ENCODE results near the gene CMTM3.
"Not testable (repeated sequence)": the region's sequence is repeated elsewhere in the genome, so short reads cannot be mapped to it uniquely, and the experiment has no call there.

The CMTM3 gene

DNA sequence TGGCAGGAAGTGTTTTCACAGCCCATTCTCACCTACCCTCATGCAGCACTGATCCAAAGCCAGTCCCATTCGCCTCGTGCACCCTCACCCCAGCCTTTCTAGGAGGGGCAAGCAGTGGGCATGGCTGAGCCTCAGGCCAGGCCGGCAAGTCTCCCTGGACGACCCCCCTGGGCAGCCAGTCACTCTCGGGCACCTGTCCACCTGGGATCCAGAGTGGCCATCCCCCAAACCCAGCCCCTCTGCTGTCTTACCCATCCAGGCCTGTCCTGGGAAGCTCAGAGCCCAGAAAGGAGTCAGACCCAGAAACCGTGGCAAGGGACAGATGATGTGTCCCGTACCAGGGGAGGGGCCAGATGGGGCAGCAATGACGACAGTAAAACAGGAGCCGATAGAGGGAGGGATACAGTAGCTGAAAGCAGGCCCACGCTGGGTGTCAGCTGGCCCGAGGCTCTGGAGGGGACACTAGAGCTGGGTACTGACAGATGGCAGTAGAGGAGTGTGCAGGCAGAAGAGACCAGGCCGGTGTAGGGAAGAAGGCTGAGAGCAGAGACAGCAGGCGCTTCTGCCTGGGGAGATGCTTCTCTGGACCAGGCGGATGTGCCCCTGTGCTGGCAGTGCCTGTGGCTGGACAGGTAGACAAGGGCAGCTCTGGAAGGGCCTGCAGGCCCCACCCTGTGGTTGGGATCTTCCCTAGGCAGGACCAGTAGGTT is 5.8 kb downstream of the CMTM3 start:
- no peak for DNase-seq

DNA sequence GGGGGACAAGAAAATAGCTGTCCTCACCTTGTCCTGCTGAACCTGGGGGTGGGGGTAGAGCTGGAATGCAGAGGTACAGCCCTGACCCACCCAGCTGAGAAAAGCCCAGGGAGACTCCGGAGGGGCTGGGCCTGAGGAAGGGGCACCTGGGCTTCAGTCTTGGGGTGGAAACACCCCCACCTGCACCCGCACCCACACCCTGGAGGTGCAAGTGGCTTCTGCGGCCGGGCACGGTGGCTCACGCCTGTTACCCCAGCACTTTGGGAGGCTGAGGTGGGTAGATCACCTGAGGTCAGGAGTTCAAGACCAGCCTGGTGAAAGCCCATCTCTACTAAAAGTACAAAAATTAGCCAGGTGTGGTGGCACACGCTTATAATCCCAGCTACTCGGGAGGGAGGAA is 7.4 kb downstream of the CMTM3 start:
- DNase-seq, result not testable (repeated sequence)

DNA sequence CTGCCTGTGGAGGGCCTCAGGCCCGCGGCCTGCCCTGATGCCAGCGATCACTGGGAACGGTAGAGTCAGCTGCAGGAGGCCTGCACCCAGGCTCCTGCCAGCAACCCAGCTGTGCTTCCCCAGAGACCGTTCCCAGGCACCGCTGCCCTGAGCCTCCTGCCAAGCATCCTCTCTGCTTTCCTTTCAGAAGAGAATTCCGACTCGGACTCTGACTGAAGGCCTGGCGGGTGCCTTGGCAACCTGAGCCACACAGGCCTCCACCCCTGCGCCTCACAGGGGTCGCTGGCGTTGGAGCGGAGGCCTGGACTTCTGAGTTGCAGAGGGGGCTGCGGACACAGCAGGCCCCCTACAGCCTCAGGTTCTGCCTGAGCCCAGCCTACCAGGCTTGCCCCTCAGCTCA is 7.9 kb downstream of the CMTM3 start:
- DNase-seq, result no peak

DNA sequence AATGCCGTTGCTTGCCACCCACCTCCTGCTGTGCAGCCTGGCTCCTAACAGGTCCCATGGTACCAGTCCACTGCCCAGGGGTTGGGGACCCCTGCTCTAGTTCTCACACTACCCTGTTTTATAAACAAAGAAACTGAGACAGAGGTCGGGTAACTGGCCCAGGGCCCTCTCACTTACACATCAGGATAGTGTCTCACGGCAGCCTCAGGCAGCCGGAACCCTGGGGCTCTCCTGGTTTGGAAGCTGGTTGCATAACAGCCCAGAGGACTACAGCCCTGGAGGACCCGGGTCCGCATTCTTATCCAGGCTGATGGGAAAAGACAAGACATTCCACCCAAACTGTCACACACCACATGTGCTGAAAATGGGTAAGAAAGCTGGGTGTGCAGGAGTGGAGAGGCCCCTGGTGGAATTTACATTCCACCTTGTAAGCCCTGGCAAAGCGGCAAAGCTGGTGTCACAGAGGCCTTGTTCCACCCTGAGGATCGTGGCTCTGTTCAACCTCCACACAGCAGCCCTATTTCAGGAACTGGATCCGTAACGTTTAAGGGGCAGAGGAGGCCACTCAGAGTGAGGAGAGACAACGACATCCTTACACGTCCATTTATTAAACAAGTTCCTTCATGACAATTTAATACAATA is 9.8 kb downstream of the CMTM3 start:
- no peak for DNase-seq

DNA sequence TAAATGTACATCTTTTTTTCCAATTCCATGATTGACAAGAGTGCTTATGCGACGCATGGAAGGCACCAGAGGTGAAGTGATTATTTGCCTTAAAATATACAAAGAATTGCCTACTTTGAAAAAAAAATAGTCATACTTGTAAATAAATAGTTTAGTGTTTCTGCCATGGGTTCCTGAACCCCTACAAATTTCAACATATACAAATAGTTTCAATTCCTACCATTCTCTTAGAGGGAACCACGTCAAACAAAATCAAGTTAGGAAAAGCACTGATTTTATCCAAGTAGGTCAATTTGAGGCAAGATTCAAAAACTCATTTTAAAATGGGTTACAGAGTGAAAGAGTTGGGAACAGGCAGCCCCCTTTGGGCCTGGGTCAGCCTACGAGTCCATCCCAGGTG is 11.7 kb downstream of the CMTM3 start:
- no peak for DNase-seq

DNA sequence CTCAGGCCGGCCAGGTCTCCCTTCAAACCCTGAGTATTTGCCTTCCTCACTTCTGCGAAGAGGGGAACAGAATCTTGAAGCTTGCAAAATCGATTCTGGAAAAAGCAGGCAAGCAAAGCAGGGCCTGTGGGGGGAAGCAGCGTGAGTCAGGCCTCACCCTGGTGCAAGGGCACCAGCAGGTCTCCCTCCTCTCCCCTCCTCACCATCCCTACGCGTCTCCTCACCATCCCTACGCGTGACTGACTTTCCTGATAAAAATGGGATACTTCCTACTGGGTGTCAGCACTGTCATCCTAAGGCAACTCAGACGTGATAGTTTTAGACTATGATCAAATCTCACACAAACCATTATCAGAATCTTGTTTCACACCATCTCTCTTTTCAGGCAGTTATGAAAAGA is 12.1 kb downstream of the CMTM3 start:
- no peak for DNase-seq

DNA sequence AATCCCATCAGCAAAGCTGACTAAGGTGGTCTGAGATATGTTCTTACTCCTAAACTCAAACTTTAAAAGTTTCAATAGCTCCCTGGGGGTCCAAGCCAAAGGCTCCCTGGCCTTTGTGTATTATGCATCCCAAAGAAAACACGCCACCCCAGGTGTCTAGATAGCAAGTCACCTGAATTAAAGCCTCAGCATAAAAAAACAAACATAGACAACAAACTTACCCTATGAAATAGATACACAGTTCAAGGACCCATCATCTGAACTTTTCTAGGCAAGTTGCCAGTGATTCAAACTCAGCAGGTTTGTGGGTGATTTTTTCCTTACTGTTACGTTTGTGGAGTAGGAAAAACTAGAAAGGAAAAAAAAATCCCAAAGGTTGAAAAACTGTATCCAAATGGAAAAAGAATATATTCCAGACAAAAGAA is 12.5 kb downstream of the CMTM3 start:
- no peak for DNase-seq

DNA sequence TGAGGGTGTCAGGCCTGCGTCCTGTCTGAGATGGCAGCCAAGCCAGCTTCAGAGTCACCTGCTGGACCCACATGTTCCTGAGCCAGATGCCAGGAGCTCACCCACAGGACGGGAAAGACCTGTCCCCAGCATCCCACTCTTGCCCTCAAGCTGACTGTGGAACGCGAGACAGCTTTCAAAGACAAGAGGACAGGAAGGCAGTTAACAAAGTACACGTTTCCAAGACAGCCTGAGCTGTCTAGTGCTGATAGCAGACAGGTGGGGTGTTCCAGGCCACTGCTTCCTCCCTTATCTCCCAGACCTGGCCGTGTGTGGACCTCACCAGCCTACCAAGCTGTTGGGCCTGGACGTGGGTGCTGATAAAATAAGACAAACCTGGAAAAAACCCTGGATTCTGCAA is 13.2 kb downstream of the CMTM3 start:
- no peak for DNase-seq

DNA sequence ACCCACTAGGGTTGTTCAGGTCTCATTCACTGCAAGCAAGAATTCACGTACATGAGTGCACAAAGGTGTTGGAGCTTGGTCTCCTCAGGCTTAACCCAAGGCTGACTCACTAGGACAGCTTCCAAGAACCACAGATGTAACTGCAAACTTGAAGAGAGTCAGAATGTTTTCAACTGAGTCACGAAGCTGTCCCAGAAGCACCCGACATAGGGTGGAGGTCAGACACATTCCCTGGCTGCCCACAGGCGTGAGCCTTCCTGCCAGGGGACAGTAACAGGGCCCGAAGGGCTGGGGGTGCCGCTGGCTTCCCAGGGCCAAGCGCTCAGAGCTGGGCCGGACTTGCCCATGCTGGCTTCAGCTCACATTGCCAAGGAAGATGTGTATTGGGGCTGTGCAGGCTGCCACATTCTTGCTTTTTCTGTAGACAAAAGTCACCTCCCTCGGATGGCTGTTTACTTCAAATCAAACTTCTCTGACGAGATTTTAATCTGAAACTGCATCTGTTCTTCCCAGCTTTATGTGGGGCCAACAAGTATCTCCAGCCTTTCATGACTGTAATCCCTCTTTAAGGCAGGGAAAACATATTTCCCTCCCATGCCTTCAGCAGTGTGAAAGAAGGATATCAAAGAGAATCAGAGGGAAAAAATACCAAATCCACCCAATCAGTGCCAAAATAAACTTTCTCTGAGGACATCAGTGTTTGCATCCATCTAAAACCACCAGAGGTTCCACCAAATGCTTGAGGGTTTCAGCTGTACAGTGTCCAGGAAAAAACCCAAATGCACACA is 14.3 kb downstream of the CMTM3 start:
- no peak for DNase-seq

DNA sequence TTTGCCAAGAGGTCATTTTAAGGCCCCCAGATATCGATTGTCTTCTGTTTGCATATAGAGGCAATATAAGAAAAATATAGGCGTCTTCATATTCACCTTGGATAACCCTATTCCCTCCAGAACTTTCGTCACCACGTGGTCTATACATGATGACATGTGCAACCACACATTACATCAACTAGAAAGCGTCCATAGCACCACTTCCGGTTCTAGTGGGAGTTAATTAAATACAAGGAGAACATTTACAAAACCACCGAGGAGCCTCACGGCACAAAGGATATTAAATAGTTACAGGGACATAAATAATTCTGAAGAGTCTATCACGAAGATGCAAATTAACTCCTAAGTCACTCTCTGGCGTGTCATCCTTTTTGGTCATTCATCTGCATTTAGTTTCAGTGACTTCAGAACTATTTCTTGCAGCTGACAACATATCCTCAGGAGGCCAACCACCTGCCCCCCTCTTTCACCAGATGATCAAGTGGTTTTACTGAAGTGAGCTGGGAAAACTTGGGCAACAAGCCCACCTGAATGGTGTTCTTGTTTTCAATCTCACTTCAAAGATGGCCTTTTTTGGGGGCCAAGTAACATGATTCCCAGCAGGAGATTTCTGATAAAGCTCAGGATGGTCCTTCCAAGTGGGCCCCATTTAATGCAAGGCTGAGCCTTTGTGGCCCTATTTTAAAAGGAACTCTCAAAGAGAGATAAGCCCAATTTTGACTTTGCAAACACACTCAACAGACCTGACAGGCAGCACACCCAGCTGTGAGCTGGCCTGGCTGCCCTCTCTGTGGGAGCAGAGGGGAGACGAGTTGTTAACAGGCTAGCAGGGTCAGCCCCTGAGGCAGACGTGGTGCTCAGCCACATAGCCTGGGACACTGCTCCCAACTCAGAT is 15.3 kb downstream of the CMTM3 start:
- no peak for DNase-seq

DNA sequence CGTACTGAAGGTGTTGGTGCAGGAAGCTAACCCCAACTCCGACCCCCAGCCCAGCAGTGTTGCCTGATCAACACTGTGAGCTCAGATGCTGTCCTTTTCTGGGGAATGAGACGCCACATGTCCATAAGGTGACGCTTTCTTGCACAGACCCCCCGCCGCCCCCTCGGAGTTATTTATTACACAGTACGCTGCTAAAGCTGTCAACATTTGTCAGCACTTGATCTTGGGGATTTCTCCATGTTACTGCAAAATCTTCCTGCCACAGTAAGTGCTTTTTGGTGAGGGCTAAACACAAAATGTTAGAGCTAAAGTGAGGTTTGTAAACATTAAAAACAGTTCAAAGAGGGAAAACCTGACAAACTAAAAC is 15.9 kb downstream of the CMTM3 start:
- DNase-seq, result peak; percentile 30

DNA sequence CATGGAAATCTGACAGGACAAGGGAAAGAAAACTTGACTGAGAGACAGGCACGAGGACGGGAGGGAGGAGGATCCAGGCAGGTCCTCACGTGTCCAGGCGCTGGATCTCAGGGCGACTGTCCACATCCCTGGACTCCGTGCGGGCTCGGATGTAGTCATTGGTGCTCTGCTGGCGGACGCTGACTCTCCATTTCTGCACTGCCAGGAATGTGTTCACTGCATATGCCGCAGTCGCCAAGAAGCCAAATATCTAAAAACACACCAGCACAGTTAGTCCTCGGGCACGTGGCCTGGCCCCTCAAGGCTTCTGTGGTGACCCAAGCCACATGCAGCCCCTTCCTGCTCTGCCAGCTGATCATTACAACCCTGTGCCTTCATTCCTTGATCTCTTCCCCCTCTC is 17.5 kb downstream of the CMTM3 start:
- no peak for DNase-seq

DNA sequence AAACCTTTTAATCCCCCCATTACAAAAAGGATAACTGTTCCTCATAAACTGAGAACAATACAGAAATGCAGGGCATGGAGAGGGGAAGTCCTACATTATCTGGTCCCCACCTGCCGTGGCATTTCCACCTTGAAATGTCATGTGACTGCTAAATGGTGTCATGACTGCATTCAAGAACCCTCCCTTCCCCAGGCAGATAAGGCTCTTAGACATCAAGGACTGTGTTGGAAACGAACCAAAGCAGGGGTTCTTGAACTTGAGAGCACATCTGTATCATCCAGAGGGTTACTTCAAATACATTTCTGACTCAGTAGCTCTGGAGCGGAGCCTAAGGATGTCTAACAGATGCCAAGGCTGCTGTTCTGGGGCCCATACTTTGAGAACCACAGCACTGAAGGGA is 18.4 kb downstream of the CMTM3 start:
- no peak for DNase-seq

DNA sequence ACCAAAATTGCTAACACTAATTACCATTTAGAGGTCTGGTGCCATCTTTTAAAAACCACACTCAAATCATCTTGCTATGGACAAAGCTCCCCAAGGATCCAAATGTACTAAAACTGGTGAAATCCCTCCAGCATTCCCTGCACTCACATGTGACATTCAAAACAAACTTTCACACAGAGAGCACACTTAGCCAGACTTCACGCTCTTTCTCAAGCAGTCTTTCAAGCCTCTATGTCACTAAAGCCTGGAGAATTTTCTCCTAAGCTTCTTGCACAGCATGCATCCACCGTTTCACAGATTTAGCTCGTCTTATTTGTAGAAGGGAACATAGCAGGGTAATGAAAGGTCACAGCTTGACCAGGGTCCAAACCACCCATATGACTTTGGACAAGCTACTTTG is 19.3 kb downstream of the CMTM3 start:
- DNase-seq, result no peak

DNA sequence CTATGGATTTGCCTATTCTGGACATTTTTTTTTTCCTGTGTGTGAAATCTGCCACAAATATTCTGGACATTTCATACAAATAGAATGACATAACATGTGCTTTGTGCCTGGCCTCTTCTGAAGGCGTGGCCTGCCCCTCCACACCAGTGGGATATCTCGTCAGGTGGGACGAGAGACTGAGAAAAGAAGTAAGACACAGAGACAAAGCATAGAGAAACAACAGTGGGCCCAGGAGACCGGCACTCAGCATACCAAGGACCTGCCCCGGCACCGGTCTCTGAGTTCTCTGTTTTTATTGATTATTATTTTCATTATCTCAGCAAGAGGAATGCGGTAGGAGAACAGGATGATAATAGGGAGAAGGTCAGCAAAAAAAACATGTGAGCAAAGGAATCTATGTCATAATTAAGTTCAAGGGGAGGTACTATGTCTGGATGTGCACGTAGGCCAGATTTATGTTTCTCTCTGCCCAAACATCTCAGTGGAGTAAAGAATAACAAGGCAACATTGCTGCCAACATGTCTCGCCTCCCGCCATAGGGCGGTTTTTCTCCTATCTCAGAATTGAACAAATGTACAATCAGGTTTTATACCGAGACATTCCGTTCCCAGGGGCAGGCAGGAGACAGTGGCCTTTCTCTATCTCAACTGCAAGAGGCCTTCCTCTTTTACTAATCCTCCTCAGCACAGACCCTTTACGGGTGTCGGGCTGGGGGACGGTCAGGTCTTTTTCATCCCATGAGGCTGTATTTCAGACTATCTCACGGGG is 23.3 kb downstream of the CMTM3 start:
- DNase-seq, result not testable (repeated sequence)

DNA sequence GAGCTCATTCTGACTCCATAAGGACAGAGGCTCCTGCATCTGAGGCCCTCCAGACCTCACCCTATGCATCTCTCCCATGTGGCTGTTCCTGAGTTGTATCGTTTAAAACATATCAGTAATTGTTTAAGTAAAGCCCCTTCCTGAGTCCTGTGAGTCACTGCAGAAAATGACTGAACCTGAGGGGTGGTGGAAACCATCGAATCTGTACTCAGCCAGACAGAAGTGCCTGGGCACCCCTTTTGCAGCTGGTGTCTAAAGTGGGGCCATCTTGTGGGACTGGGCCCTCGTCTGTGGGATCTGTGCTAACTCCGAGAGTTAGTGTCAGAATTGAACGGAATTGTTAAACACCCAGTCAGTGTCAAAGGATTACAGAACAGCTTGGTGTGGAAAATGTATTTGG is 25.4 kb downstream of the CMTM3 start:
- DNase-seq, result no peak

DNA sequence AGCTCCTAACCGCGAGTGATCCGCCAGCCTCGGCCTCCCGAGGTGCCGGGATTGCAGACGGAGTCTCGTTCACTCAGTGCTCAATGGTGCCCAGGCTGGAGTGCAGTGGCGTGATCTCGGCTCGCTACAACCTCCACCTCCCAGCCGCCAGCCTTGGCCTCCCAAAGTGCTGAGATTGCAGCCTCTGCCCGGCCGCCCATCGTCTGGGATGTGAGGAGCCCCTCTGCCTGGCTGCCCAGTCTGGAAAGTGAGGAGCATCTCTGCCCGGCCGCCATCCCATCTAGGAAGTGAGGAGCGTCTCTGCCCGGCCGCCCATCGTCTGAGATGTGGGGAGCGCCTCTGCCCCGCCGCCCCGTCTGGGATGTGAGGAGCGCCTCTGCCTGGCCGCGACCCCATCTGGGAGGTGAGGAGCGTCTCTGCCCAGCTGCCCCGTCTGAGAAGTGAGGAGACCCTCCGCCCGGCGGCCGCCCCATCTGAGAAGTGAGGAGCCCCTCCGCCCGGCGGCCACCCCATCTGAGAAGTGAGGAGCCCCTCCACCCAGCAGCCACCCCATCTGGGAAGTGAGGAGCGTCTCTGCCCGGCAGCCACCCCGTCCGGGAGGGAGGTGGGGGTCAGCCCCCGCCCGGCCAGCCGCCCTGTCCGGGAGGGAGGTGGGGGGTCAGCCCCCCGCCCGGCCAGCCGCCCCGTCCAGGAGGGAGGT is 26.2 kb downstream of the CMTM3 start:
- not testable (repeated sequence) for DNase-seq

DNA sequence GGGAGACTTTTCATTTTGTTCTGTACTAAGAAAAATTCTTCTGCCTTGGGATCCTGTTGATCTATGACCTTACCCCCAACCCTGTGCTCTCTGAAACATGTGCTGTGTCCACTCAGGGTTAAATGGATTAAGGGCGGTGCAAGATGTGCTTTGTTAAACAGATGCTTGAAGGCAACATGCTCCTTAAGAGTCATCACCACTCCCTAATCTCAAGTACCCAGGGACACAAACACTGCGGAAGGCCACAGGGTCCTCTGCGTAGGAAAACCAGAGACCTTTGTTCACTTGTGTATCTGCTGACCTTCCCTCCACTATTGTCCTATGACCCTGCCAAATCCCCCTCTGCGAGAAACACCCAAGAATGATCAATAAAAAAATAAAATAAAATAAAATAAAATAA is 27.1 kb downstream of the CMTM3 start:
- DNase-seq, result not testable (repeated sequence)

DNA sequence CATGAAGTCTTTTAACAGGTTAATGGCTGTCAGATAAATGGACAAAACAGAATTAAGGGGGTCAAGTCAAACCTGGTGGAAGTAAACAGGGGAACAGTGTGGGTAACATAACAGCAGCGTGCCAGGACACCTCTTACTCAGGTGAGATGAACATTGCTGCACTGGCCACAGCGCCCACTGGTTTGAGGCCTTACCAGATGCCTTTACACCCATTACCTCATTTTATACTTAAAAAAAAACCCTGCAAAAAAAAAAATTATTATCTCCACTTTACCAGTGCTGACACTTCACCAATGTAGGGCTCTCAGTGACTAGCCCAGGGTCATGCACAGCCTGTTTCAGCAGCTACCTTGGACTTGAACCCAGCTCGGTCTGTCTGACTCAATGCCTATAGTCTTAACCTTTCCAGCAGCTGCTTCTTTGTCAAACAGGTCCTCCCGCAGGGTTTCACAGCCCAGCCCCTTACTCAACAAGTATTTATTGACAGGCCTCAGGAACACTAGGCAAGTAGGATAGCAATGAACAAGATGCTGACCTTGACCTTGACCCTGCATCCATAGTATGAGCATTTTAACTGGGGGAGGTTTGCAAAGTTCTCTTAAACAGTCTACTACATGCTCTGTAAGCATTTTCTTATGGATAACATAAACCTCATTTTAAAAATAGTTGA is 30.2 kb downstream of the CMTM3 start:
- no peak for DNase-seq

DNA sequence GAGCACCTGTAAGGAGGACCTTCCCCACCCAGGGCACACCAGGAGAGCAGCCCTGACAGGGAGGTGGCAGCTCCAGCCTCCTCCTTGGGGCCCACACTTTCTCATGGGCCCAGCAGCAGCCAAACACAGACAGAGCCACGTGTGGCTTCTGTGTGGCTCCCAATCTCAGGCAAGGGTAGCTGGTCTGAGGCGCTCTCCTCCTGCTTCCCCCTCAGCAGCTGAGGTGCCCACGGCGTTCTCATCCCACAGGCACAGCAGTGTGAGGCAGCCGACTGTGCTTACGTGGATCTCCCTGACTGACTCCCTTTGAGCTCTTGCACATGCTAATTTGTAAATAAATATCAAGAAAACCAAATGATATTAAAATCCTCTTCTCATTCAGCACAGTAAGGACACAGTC is 30.9 kb downstream of the CMTM3 start:
- DNase-seq, result no peak

DNA sequence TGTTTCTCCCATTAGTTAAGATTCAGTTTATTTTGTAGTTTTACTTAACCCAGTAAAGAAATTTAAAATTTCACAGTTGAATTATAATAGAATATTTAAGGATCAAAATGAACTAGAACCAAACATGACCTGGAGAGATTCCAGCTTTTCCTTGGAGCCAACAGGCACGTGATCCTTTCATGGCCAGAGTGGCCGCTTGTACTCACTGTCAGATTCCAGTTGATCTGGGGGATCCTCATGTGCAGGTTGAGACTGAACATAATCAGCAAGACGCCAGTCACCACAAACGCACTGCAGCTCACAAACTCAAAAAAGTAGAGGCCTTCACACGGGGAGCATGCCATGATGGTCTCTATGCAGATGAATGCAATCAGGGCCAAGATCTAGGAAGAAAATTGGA is 31.7 kb downstream of the CMTM3 start:
- no peak for DNase-seq
